Stimulated activated CD4-positive, alpha-beta T cell treated with anti-CD3 and anti-CD28 coated beads, Interleukin-15, amount 100 ng/mL, for 1 hour (primary cell): ENCODE results near the gene DHRS2.

Experiments
- DNase-seq, 2 donors: peaks; one replicate each; pipeline ENCODE4 v3.0.0-alpha.2; 2020; ENCODE audit warnings: low read depth in 1 of 2, low spot score in 1 of 2

DHRS2 gene

GRCh38 chr14:23646648-23647549, 10.7 kb downstream of the DHRS2 start:
- no peak for DNase-seq

GRCh38 chr14:23647619-23648018, 11.5 kb downstream of the DHRS2 start:
- no peak for DNase-seq

- no peak for DNase-seq
Measured at GRCh38 chr14:23648764-23649460, 12.7 kb downstream of the DHRS2 start.

GRCh38 chr14:23650506-23650905, 14.3 kb downstream of the DHRS2 start:
- no peak for DNase-seq

GRCh38 chr14:23653051-23653450, 16.9 kb downstream of the DHRS2 start:
- DNase-seq = no peak

GRCh38 chr14:23654231-23654630, 18.1 kb downstream of the DHRS2 start:
- no peak for DNase-seq

- no peak for DNase-seq
Measured at GRCh38 chr14:23657959-23658470, 21.9 kb downstream of the DHRS2 start.

- DNase-seq = no peak
Measured at GRCh38 chr14:23660290-23661226, 24.4 kb downstream of the DHRS2 start.

- DNase-seq = no peak
Measured at GRCh38 chr14:23661542-23661941, 25.4 kb downstream of the DHRS2 start.

- DNase-seq = no peak
Measured at GRCh38 chr14:23663127-23663526, 27.0 kb downstream of the DHRS2 start.

GRCh38 chr14:23663711-23664110, 27.5 kb downstream of the DHRS2 start:
- DNase-seq = no peak

GRCh38 chr14:23664207-23664885, 28.2 kb downstream of the DHRS2 start:
- DNase-seq = no peak

GRCh38 chr14:23665302-23666016, 29.3 kb downstream of the DHRS2 start:
- no peak for DNase-seq

GRCh38 chr14:23667134-23667533, 31.0 kb downstream of the DHRS2 start:
- DNase-seq = no peak

GRCh38 chr14:23669441-23669840, 33.3 kb downstream of the DHRS2 start:
- DNase-seq = no peak

GRCh38 chr14:23670481-23670880, 34.3 kb downstream of the DHRS2 start:
- no peak for DNase-seq

- DNase-seq = no peak
Measured at GRCh38 chr14:23672200-23672599, 36.0 kb downstream of the DHRS2 start.

- DNase-seq = no peak
Measured at GRCh38 chr14:23675337-23675736, 39.2 kb downstream of the DHRS2 start.

GRCh38 chr14:23675906-23676305, 39.7 kb downstream of the DHRS2 start:
- no peak for DNase-seq

GRCh38 chr14:23681337-23681736, 45.2 kb downstream of the DHRS2 start:
- DNase-seq = no peak
